ENCODE results near the gene NOC2L.

NOC2L gene

DNA sequence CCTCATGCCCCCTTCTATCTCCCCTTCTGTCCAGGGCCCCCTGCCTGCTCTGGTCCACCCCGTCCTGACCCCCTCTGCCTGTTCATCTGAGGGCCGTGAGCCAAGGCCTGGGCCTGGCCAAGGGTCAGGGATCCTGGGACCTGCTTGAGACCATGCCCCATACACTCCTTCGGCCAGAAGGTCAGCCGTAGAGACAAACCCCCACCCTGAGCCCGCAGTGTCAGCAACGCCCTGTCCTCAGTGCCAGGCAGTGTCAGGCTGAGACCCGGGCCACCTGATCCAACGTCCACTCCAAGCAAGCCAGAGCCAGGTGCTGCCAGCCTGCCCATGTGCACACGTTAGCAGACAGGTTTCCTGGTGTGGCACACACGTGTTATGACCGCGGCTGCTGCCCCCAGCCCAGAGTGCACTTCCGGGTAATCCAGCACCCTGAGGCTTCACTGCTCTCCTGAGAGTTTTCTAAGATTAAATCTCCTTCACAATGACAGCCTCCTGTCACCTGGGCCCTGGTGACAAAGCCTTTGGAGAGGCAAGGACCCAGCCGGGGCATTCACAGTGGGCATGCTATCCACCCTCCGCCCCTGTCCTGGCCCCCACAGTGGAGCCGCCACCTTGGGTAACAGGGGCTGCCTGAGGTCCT, 45.4 kb downstream of the NOC2L start:
- DNase-seq, result peak; percentile 64

DNA sequence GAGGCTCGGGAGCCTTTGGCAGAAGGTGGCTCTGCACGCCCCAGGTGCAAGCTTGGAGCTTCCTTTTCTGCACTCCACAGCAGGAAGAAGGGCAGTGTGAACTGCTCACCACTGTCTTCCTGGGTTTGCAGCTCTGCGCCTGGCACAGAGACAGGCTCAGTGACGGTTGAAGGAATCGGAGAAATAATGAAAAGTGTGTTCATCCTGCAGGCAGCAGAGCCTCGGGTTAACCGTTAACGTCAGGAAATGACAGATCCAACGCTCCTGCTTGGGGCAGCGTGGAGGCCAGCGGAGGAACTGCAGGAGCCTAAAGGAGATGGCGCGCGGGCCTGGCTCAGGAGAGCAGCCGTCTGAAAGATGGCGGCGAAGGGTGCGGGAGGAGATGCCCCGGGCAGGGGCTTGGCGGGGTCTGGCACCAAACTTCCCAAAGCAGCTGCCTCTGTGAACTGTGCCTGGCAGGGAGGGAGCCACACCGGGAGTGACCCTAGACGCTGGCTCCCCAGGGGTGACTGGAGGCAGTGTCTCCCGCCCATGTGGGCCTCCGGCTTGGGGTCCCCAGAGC, 46.2 kb downstream of the NOC2L start:
- peak; percentile 80 for DNase-seq

DNA sequence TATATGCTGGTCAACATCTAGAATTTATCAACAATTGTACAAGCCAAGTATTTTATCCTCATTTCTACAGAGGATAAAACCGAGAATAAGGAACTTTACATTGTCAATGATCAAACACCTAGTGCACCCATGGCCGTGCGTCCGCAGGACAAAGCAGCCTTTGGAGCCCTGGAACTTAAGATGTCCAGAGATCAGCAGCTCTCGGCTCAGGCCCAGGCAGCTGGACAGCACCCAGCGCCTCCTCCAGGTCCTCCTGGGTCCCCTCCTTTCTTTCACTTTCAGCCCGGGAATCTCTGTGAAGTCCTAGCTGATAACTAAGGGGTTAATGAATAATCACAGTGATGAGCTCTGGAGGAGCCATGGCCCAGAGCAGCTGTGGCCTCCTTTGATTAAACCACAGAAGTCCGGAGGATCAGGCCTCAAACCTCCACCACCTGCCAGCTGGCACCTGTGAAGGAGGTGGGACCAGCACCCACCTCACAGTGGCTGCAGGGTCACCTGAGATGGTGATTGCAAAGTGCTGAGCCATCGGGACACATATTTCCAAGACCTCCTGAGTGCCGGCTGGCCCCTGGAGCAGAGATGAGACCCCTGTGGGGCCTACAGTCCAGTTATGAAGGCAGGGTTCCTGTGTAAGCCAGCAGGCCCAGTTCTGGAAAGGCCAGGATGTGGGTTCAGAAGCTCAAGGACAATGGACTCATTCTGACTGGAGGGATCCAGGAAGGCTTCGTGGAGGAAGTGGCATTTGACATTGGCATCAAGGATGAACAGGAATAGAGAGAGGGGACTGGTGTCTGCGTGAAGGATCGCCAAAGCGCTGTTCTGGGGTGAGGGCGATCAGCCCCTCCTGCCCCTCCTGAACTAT, 46.9 kb downstream of the NOC2L start:
- DNase-seq, result no peak

DNA sequence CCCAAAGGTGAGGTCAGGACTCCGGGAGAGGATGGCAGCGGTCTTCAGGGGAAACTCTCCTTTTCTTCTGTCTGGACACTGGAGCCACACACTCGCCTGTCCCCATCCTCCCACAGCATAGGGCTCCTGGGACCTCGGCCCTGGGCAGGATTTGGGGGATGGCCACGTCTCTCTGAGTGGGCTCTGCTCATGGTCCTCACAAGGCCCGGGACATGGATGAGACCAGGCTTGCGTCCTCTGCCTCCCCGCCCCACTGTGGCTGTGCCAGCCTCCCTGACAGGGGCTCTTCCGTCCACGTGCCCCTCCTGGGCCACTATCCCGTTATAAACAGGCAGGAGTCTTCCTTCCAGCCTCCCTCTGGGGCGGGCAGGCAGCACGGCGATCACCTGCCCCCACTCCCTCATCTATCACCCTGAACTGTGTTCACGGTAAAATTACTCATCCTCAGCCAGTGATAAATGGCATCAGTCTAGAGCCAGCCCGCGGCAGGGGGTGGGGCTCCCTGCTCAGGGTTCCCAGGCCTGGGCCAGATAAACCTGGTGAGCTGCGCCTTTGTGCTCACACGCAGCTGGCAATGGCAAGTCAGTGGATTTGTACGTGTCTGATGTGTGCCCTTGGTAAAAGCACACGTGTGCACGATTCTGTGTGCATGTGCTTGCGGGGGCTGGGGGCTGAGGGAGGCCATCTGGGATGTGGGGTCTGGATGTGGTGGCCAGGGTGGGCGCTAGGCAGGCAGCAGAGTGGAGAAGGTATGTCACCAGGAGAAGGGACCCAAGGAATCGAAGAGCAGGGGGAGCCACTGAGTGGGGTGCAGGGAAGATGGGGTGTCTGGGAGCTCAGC, 48.0 kb downstream of the NOC2L start:
- DNase-seq, result no peak

DNA sequence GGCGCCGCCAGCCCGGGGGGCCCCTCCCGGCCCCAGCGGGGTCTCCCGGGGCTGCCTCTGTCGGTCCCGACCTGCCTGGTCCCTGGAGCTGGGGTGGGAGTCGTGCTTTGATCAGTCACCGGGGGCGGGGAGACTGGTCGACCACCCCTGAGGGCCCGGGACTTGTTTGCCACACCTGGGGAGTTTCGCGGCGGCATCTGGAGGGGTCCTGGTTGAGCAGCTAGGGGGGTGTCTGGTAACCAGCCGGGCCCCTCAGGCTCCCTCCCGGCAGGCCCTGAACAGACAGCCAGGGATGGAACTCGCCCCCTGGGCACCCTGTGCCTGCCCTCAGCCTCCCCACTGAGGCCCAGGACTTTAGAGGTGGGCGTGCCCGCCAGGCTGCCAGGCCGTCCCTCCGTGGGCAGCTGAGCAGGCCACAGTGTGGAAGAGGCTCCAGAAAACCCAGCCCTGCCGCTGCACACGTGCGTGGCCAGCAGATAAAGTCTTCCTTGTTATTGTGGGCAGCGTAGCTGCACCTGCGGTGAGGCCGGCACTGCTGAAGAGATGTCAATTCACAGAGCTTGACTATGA, 48.7 kb downstream of the NOC2L start:
- no peak for DNase-seq

DNA sequence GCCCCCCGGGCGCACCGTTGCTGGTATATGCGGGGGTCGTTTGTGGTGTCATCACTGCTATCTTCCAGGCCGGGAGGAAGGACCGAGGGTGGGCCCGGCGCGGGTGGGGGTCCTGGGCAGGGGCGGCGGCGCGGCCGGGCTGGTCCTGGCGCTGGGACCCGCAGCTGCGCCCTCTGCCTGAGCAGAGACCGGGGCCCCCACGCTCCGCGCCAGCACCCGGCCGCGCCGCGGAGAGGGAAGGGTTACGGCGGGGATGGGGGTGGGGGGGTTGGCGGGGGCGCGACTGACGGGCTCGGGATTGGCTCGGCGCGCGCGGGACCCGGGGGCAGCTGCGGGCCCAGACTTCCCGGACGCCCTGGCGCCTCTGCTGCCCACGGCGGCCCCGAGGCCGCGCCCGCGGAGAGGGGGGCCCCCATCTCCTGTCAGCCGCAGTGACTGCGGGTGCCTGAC, 49.2 kb downstream of the NOC2L start:
- DNase-seq, result no peak

DNA sequence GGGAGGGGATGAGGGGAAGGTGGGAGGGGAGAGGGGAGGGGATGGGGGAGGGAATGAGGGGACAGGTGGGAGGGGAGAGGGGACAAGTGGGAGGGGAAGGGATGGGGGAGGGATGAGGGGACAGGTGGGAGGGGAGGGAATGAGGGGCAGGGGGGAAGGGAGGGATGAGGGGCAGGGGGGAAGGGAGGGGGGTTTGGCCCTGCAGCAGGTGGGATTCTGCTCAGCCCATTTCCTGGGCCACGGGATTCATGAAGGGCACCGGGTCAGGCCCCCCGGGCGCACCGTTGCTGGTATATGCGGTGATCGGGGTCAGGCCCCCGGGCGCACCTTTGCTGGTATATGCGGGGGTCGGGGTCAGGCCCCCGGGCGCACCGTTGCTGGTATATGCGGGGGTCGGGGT, 50.4 kb downstream of the NOC2L start:
- no peak for DNase-seq

DNA sequence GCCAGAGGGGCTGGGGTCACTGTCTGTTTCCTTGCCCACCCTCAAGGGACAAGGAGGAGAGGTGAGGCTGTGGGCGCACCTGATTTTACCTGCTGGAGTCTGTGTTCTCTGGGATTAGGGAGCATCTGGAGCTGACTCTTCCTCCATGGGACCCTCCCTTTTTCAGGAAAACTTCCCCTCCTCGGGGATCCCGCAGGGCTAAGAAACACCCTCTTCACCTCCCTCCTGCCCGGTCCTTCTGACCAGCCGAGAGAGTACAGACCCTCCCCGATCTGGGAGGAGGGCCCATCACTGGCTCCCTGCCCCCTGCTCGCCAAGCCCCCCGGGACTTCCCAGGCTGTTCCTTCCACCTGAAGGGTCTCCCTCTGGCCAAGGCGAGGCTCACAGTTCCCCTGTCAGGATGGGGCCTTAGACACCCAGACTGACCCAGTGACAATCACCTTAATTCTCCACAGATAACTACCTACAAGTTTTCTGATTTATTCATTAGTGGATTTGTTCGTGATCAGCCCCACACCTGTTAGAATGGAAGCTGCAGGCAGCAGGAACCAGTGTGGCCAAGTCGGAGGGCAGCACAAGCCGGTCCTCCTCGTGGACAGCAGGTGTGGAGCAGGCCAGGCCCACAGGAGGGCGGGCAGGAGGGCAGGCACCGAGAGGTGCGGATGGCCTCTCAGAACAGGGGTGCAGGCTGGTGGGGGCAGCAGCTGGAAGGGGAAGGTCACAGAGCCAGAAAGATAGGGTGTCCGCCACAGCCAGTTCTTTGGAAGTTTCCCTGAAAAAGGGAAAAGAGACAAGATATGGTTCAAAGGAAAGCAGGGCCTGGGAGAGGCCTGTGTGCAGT, 51.2 kb downstream of the NOC2L start:
- DNase-seq, result no peak

DNA sequence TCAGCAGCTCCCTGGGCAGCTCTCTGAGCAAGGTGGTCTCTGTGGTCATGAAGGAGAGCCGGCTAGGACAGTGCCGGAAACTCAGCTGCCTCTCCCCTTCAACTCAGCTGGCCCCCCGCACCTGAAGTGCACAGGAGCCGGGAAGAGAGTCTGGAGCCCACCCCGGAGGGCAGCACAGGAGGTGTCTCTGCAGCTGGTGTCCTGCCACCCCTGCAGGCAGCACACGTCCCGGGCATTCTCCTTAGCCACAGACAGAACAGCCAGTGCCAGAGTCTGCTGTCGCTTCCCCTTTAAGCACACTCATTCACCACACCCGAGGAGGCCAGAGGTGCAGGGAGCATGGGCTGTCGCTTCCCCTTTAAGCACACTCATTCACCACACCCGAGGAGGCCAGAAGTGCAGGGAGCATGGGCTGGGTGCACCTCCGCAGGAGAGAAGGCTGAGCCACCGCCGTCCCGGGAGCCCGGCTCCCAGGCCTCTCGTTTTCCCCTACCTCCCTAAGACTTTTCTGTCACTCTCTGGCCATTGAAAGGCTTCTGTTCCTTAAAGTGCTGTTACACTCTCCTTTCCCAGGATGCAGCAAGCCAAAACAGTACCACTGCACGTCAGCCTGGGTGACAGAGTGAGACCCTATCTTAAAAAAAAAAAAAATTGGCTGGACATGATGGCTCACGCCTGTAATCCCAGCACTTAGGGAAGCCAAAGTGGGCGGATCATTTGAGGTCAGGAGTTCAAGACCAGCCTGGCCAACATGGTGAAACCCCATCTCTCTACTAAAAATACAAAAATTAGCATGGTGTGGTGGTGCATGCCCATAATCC, 52.2 kb downstream of the NOC2L start:
- DNase-seq, result no peak

DNA sequence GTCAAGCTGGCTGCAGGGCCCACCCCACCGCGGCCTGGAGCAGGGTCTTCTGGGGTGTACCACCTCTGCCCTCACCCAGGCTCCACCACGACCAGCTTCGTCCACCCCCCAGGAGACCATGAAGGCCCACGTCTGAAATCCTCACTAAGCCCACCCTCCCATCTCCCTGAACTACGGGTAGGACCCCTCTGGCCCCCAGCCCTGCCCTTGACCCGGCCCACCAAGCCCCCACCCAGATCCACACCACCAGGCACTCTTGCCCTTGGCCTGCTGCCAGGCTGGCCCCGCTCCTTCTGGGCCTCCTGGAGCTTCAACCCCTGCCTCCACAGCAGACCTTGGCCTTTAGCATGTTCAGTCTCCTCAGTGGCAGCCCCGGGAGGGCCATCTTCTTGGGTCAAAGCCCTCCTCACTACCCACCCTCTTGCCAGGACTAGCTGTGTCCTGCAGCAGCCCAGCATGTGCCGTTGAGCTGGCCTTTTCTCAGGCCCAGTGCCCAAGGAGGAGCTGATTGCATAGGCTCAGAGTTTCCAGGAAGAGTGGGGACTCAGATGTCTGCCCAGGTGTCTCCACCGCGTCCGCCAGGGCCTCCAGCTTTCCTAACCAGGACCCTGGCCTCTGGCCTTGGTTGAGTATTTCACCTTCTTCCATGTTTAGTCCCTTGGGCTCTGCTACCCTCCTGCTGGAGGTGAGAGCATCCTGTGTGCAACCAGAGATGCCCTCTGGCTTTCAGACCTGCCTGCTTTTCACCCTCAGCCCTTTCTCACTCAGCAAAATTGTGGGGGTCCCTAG, 53.1 kb downstream of the NOC2L start:
- no peak for DNase-seq

DNA sequence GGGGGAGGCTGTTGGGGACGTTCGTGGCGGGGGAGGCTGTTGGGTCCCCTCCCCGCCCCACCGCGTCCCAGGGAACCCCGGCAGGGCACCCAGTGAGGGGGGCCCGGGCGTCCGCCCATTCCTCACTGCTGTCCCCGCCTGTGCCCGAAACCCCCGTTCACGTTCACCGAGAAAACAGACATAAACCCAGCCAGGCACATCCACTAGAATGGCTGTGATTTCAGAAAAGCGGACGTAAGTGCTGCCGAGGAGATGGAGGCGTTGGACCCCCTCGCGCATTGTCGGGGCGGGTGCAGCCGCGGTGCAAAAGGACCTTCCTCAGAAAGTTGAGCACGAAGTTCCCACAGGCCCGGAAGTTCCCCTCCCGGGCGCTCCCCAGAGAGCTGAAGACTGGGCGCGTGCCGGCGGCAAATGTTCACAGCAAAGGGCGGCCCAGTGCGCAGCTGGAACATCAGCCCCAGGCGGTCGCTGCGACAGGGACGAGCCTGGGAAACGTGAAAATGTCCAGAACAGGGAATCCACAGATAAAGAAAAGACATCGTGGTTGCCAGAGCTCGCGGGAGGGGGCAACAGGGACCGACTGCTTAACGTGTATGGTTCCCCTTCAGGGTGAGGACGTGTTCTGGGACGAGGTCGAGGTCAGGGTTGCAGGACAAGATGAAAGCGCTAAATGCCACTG, 53.8 kb downstream of the NOC2L start:
- no peak for DNase-seq

DNA sequence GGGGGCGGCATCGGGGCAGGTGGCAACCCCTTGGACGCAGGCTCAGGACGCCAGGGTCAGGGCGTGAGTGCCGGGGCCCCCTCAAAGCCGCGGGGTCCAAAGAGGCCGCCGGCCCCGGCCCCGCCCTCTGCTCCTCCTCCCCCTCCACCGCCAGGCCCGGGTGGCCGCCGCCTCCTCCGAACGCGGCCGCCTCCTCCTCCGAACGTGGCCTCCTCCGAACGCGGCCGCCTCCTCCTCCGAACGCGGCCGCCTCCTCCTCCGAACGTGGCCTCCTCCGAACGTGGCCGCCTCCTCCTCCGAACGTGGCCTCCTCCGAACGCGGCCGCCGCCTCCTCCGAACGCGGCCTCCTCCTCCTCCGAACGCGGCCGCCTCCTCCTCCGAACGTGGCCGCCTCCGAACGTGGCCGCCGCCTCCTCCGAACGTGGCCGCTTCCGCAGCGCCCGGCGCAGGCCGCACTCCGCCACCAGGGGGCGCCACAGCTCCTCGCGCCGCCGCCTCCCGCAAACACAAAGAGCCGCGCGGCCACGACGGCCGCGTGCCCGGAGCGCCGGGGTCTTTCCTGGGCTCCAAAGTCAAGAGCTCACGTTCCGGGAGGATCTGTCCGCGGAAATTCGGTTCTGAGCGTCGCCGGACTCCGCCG, 54.6 kb downstream of the NOC2L start:
- DNase-seq, result peak; percentile 85

DNA sequence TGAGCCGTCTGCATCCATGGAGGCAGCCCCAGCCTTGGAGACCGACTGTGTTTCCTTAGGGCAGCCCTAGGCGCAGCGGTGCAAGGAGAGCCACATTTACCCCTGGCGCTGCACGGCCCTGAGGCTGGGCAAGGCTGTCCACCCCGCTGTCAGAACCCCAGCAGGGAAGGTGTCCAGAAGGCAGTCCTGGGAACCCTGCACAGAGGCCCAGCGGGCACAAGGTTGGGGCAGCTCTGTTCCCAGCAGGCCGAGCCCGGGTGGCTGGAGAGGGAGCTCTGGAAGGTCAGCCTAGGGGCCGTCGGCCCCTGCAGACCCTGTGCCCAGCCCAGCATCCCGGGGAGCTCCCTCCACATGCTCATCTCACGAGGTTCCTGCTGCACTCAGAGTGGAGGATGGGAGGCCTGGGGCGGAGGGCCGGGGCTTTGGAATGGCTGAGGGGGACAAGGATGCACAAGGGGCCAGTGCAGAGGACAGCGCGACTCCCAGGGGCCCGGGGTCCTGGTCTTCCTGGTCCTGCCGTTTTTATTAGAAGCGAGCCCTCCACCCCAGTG, 55.3 kb downstream of the NOC2L start:
- DNase-seq, result no peak

DNA sequence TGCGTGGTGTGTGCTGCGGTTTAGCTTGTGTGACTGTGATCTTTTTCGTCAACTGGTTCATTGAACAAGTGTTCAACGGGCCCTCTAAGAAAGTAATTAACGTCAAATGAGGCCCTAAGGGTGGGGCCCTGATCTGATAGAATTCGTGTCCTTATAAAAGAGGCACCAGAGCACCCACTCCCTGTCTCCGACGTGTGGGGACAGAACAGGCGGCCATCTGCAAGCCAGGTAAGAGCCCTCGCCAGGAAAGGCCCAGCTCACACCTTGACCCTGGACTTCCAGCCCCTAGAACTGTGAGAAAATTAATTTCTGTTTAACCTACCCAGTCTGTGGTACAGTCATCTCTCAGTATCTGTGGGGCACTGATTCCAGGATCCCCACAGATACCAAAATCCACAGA, 55.8 kb downstream of the NOC2L start:
- no peak for DNase-seq

DNA sequence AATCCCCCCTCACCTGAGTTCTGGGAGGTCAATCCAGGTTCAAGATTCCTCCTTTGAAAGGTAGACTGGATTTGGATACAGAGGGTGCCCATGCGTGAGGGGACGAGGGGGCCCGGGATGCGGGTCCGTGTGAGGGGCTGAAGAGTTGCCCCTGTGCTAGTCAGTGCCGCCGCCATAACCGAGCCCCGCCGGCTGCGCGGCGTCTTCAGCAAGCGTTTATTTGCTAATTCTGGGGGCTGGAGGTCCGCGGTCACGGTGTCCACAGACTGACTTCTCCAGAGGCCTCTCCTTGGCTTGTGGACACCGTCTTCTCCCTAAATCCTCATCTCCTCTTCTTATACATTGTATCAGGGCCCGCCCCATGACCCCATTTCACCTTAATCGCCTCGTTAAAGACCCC, 56.3 kb downstream of the NOC2L start:
- DNase-seq, result no peak

DNA sequence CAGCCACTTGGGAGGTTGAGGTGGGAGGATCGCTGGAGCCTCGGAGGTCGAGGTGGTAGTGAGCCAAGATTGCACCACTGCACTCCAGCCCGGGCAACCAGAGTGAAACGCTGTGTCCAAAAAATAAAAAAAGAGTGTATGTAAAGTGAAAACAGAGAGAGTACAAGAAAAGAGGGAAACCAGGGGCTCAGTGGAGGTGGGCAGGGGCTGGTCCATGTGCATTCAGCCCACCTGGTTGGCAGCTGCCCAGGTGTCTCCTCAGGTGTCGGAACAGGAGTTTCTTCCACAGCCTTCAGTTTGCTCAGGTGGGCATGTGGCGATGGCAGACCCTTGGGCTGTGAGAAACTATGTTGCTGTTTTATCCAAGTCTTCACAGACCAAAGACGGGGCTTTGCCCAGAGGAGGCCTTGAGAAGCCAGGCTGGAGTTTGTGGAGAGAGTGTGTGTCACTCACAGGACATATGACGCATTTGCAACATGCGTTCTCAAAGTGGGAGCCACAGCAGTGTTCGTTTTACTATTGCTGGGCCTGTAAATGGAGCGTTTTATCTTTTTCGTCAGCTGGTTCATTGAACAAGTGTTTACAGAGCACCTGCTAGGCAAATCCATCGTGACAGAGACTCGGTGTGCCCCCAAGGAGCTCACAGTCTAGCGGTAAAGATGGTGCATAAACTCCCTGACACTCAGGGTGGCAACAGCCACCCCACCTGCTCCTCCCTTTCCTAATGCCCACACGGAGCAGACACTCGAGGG, 57.8 kb downstream of the NOC2L start:
- DNase-seq, result no peak

DNA sequence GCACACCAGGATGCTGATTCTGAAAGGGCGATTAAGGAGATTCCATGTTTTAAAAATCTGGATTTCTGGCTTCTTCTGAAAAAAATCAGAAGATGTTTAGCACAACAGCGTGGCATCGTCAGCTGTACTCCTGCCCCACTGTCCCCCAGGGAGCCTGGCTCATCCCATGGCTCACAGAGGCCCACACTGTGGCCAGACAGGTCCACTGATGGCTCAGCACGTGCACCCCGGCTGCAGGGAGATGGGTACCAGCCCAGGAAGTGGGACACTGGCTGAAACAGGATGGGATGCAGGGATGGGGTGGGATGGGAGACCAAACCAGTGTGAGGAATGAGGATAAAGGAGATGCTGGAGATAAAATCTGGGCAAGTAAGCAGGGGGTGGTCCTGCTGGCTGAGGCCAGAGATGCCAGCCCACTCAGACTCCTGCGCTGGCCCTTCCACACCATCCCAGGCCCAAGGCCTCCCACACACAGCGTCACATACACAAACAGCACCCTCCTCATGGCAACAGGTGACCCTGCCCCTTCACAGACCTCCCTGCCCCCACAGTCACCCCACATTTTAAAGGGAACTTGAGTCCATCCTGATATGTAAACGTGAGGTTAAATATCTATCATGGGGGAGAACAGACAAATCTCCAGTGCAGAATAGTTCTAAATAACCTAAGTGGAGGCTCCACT, 59.3 kb downstream of the NOC2L start:
- DNase-seq, result no peak

Data from DMS53 (cell line).